CD14-positive monocyte (primary cell): Measurements from ENCODE around the gene SAMD14. TPM values are rescaled to one million over a fixed set of nuclear protein-coding genes. Genes with fewer than 3 reads are reported as not detected.
A peak's percentile ranks its signal among the peaks of the same experiment; 100 is the strongest.

Experiments
- DNase-seq, 3 donors: peaks; one replicate each; pipeline ENCODE4 v3.0.0-alpha.2; 2011 to 2022
- H2AFZ ChIP-seq: 2 replicates; pipeline ENCODE4 v1.6.0; 2012; ENCODE audit warnings: mild to moderate bottlenecking, low read depth, low read length, inconsistent platforms; ENCODE audit not compliant: insufficient read depth, poor library complexity, severe bottlenecking
- H3K27ac ChIP-seq, 2 donors: 1 replicate in 1 of 2; 2 replicates in 1 of 2; pipeline ENCODE4 v1.5.1; 2012 to 2013; ENCODE audit warnings: low read length in 2 of 2, control low read depth in 1 of 2, inconsistent platforms in 1 of 2, low read depth in 1 of 2, mild to moderate bottlenecking in 1 of 2
- H3K27me3 ChIP-seq, 2 donors: one replicate each; pipeline versions ENCODE4 v1.6.0 to v1.6.1; 2011 to 2013; ENCODE audit warnings: low read length in 2 of 2; ENCODE audit not compliant: control insufficient read depth in 2 of 2, insufficient read depth in 2 of 2
- H3K36me3 ChIP-seq, 2 donors: replicated peaks in 1 of 2; 1 replicate in 1 of 2; 2 replicates in 1 of 2; pipeline versions ENCODE4 v1.5.1 to v1.6.1; 2012 to 2013; ENCODE audit warnings: low read length in 2 of 2, control low read depth in 1 of 2, inconsistent platforms in 1 of 2, mild to moderate bottlenecking in 1 of 2; ENCODE audit not compliant: insufficient read depth in 2 of 2, control insufficient read depth in 1 of 2
- H3K4me1 ChIP-seq, 2 donors: 1 replicate in 1 of 2; 2 replicates in 1 of 2; pipeline versions ENCODE4 v1.5.1 to v1.6.1; 2012 to 2013; ENCODE audit warnings: low read length in 2 of 2, control low read depth in 1 of 2, inconsistent platforms in 1 of 2, mild to moderate bottlenecking in 1 of 2, moderate library complexity in 1 of 2; ENCODE audit not compliant: insufficient read depth in 2 of 2, control insufficient read depth in 1 of 2
- H3K4me2 ChIP-seq: replicated peaks from 2 replicates; pipeline ENCODE3; 2012; ENCODE audit warnings: low read length, moderate library complexity, mild to moderate bottlenecking; ENCODE audit not compliant: poor library complexity, severe bottlenecking; ENCODE audit errors: extremely low read depth
- H3K4me3 ChIP-seq, 3 experiments: fragments of 200-600 bp in 1 of 3; sonication (generic) in 1 of 3; replicated peaks in 1 of 3; 1 replicate in 2 of 3; 2 replicates in 1 of 3; pipeline ENCODE4 v1.5.1; 2011 to 2013; ENCODE audit warnings: low read length in 3 of 3, mild to moderate bottlenecking in 3 of 3, control low read depth in 2 of 3, low read depth in 2 of 3, inconsistent platforms in 1 of 3, moderate library complexity in 1 of 3
- H3K79me2 ChIP-seq: 2 replicates; pipeline ENCODE4 v1.6.0; 2012; ENCODE audit warnings: mild to moderate bottlenecking, control low read depth, inconsistent platforms, low read length, moderate library complexity; ENCODE audit not compliant: insufficient read depth
- H3K9ac ChIP-seq: 2 replicates; pipeline ENCODE4 v1.6.0; 2017; ENCODE audit warnings: low read length, mild to moderate bottlenecking; ENCODE audit not compliant: insufficient read depth, poor library complexity, severe bottlenecking
- H3K9me3 ChIP-seq, 2 donors: replicated peaks in 1 of 2; 1 replicate in 1 of 2; 2 replicates in 1 of 2; pipeline versions ENCODE4 v1.5.1 to v1.6.1; 2012 to 2013; ENCODE audit warnings: low read length in 2 of 2, control low read depth in 1 of 2; ENCODE audit not compliant: control insufficient read depth in 1 of 2, insufficient read depth in 1 of 2
- H4K20me1 ChIP-seq: 2 replicates; pipeline ENCODE4 v1.6.0; 2012; ENCODE audit warnings: mild to moderate bottlenecking, low read length, control low read depth, moderate library complexity; ENCODE audit not compliant: insufficient read depth
- H3K27ac Mint-ChIP-seq, 7 donors: one replicate each; pipeline ENCODE4 v1.8.0; 2020; ENCODE audit warnings: mild to moderate bottlenecking in 7 of 7, mixed read lengths in 7 of 7, moderate library complexity in 6 of 7, inconsistent platforms in 2 of 7
- H3K27me3 Mint-ChIP-seq, 3 donors: one replicate each; pipeline ENCODE4 v1.8.0; 2021 to 2022; ENCODE audit warnings: low read depth in 3 of 3, mild to moderate bottlenecking in 3 of 3, mixed read lengths in 3 of 3, moderate library complexity in 3 of 3, inconsistent platforms in 1 of 3
- H3K36me3 Mint-ChIP-seq, 2 donors: one replicate each; pipeline ENCODE4 v1.8.0; 2020; ENCODE audit warnings: mixed read lengths in 2 of 2, inconsistent platforms in 1 of 2, mild to moderate bottlenecking in 1 of 2
- H3K4me1 Mint-ChIP-seq: one replicate; pipeline ENCODE4 v1.8.0; 2020; ENCODE audit warnings: mild to moderate bottlenecking, mixed read lengths
- H3K4me3 Mint-ChIP-seq, 2 donors: one replicate each; pipeline ENCODE4 v1.8.0; 2020; ENCODE audit warnings: mild to moderate bottlenecking in 2 of 2, mixed read lengths in 2 of 2, moderate library complexity in 1 of 2
- H3K9me3 Mint-ChIP-seq, 7 donors: one replicate each; pipeline ENCODE4 v1.8.0; 2020 to 2022; ENCODE audit warnings: mixed read lengths in 7 of 7, mild to moderate bottlenecking in 6 of 7, moderate library complexity in 6 of 7, inconsistent platforms in 2 of 7
- CTCF ChIP-seq: fragments of 200-600 bp; IDR thresholded peaks from one replicate; pipeline ENCODE4 v1.8.0; 2022; ENCODE audit warnings: antibody characterized with exemption, mild to moderate bottlenecking
- WGBS: methylation state at CpG from one replicate; pipeline ENCODE4 v1.1.5; 2013; ENCODE audit warnings: missing lambda C conversion rate; ENCODE audit not compliant: insufficient coverage; 5-methylcytosine and 5-hydroxymethylcytosine counted together
- intact Hi-C, 2 donors: fragments of 100-400 bp; cut with micrococcal nuclease; formaldehyde crosslinking; loops; one replicate each; pipeline versions ENCODE4 v1.15.0 to v1.15.1; 2023
- polyA plus RNA-seq, 3 donors: library from polyadenylated mRNA; depleted of rRNA in 1 of 3; unstranded in 2 of 3; stranded (reverse) in 1 of 3; fragments of 300-500 nt in 2 of 3; fragments of >200 nt in 1 of 3; fragmentation: Illumina TruSeq in 2 of 3; gene quantifications; 1 replicate in 2 of 3; 2 replicates in 1 of 3; pipeline ENCODE4 v1.2.3, GENCODE V29; 2012 to 2021

Gene SAMD14
- polyA plus RNA-seq, 3 donors: 0.09 TPM; not detected in 2

- Mint-ChIP-seq H3K4me3 (no peak overlapping the region), H3K27me3 (peaks cover 7 to 24% (median 15%) of the 10 kb centered on the region in 3 donors), H3K27ac (peak overlapping the region in 1 of 7 donors; percentile 33), H3K9me3 (peaks cover 0 to 1% (median 0%) of the 10 kb centered on the region in 7 donors), H3K4me1 (peaks cover 17% of the 10 kb centered on the region), H3K36me3 (no peaks in the 10 kb centered on the region)
- Histone ChIP-seq H2AFZ (no peak overlapping the region), H3K36me3 (no peaks in the 10 kb centered on the region), H3K27me3 (no peaks in the 10 kb centered on the region), H3K9me3 (no peaks in the 10 kb centered on the region), H3K9ac (no peak overlapping the region), H4K20me1 (no peaks in the 10 kb centered on the region), H3K4me3 (no peak overlapping the region), H3K27ac (no peak overlapping the region), H3K4me1 (peaks cover 11 to 14% of the 10 kb centered on the region in 2 donors), H3K4me2 (no peak overlapping the region), H3K79me2 (no peaks in the 10 kb centered on the region)
- intact Hi-C loops: no loop called here
- no peak for DNase-seq
- no peak for TF ChIP-seq CTCF
- 100% methylated on average over 3 of the region's 10 CpGs for WGBS
These were observed 43.5 kb upstream of the SAMD14 start for GRCh38 chr17:50173335-50173941.

GRCh38 chr17:50172936-50173334, 43.0 kb upstream of the SAMD14 start:
- intact Hi-C loops: no loop called here
- Mint-ChIP-seq H3K36me3 (no peaks in the 10 kb centered on the region), H3K9me3 (peaks cover 0 to 1% (median 0%) of the 10 kb centered on the region in 7 donors), H3K27ac (peak overlapping the region in 1 of 7 donors; percentile 33), H3K4me1 (peaks cover 12% of the 10 kb centered on the region), H3K4me3 (no peak overlapping the region), H3K27me3 (peaks cover 3 to 21% (median 13%) of the 10 kb centered on the region in 3 donors)
- Histone ChIP-seq H3K9ac (no peak overlapping the region), H2AFZ (no peak overlapping the region), H3K4me2 (no peak overlapping the region), H3K27ac (no peak overlapping the region), H3K27me3 (peaks cover 0 to 3% of the 10 kb centered on the region in 2 donors), H3K4me1 (peaks cover 6 to 9% of the 10 kb centered on the region in 2 donors), H3K36me3 (no peaks in the 10 kb centered on the region), H4K20me1 (no peaks in the 10 kb centered on the region), H3K4me3 (no peak overlapping the region), H3K79me2 (no peaks in the 10 kb centered on the region), H3K9me3 (no peaks in the 10 kb centered on the region)
- no peak for DNase-seq
- TF ChIP-seq CTCF: no peak
- 100% methylated on average over 3 of the region's 6 CpGs for WGBS
